HEK293T (cell line): Measurements from ENCODE around the gene IGF1.

Experiments used
- BHLHE40 ChIP-seq: fragments of 450-650 bp; IDR thresholded peaks from 2 replicates; pipeline ENCODE4 v1.6.1; 2016; ENCODE audit warnings: mild to moderate bottlenecking, moderate library complexity, borderline replicate concordance
- ELF4 ChIP-seq: fragments of 450-650 bp; IDR thresholded peaks from 2 replicates; pipeline ENCODE4 v1.6.1; 2017; ENCODE audit warnings: antibody characterized with exemption
- FOXA1 ChIP-seq: fragments of 450-650 bp; IDR thresholded peaks from 2 replicates; pipeline ENCODE4 v1.6.1; 2016; ENCODE audit warnings: mild to moderate bottlenecking
- FOXK2 ChIP-seq: fragments of 450-650 bp; IDR thresholded peaks from 2 replicates; pipeline ENCODE4 v1.6.1; 2016; ENCODE audit warnings: mild to moderate bottlenecking
- FOXM1 ChIP-seq: fragments of 450-650 bp; IDR thresholded peaks from 2 replicates; pipeline ENCODE4 v1.6.1; 2017; ENCODE audit warnings: mild to moderate bottlenecking, borderline replicate concordance
- L3MBTL2 ChIP-seq: fragments of 450-650 bp; conservative IDR thresholded peaks from 2 replicates; pipeline ENCODE4 v1.6.1; 2016; ENCODE audit warnings: mild to moderate bottlenecking
- LEF1 ChIP-seq: fragments of 450-650 bp; IDR thresholded peaks from 2 replicates; pipeline ENCODE4 v1.6.1; 2017; ENCODE audit warnings: mild to moderate bottlenecking, borderline replicate concordance
- NFRKB ChIP-seq: fragments of 450-650 bp; IDR thresholded peaks from 2 replicates; pipeline ENCODE4 v1.6.1; 2016; ENCODE audit warnings: mild to moderate bottlenecking, moderate library complexity
- SP1 ChIP-seq: fragments of 450-650 bp; IDR thresholded peaks from 2 replicates; pipeline ENCODE4 v1.6.1; 2017
- SUZ12 ChIP-seq: fragments of 450-650 bp; IDR thresholded peaks from 2 replicates; pipeline ENCODE4 v1.6.1; 2016; ENCODE audit warnings: mild to moderate bottlenecking
- TARDBP ChIP-seq: fragments of 450-650 bp; IDR thresholded peaks from 2 replicates; pipeline ENCODE4 v1.6.1; 2016

DNA sequence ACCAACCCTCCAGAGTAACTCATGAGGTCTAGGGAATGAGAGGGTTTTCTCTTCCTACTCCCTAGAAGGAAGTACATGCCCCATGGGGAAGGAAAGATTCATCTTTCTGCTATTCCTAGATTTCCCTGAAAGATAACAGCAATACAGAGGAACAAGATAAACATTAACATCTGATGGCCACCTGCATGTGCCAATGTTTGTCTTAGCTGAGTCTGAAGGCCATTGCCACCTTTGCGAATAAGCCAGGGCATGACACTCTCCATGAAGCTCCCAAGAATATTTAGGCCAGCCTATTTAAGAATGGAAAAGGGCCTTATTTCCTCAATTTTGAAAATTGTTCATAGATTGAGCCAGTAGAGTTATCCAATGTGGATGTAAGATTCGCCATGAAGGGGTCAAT is 26.0 kb downstream of the IGF1 start:
- TF ChIP-seq SP1: no peak
- TF ChIP-seq LEF1: no peak
- TF ChIP-seq L3MBTL2: no peak
- no peak for TF ChIP-seq BHLHE40
- no peak for TF ChIP-seq FOXM1
- TF ChIP-seq SUZ12: no peak
- TF ChIP-seq NFRKB: no peak
- TF ChIP-seq FOXK2: no peak
- no peak for TF ChIP-seq FOXA1
- TF ChIP-seq ELF4: no peak
- TF ChIP-seq TARDBP: no peak
